Erythroblast (primary cell): ENCODE results near the gene WWP2.

Experiments
- GATA1 ChIP-seq: IDR thresholded peaks from 2 replicates; pipeline ENCODE4 v1.6.1; 2011; ENCODE audit warnings: low read depth, mild to moderate bottlenecking, control low read depth, low read length, moderate library complexity
- POLR2A ChIP-seq: IDR thresholded peaks from 2 replicates; pipeline ENCODE4 v1.6.1; 2011; ENCODE audit warnings: mild to moderate bottlenecking, low read length

DNA sequence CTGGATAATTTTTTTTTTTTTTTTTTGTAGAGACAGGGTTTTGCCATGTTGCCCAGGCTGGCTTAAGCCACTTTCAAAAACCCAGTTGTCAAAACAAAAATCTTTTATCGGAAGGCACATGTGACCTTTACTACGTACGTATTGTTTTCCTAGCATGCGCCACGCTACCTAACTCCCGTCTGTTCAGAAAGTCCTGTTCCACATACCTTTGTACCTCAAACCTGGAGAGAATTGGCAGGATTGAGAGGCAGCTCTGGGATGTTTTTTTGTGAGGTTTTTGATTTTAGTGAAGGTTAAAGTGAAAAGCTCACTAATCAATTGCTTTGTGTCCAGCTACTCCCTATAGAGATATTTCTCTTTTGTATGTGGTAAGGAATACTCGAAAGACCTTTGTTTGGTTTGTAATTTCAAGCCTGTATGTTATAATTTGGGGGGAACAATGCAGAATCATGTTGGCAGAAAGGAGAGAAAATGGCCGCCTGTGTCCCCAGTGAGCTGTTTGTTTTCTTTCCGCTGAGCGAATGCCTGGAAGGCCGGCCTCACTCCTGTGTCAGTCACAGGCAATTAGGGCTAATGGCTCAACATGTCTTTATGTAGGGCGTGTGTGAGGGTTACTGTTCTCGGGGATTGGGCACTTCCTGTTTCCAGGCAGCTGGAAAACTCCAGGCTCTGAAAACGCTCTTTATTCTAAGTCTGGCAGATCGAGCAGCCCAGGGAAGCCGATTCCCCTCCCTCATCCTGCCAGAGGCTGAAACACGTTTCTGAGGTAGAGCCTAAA, 128.2 kb downstream of the WWP2 start:
- no peak for TF ChIP-seq POLR2A
- TF ChIP-seq GATA1 = no peak
